ACHN (cell line): Measurements from ENCODE around the gene GOLGA8B.
"Not testable (repeated sequence)": the region's sequence is repeated elsewhere in the genome, so short reads cannot be mapped to it uniquely, and the experiment has no call there.

ENCODE experiments used
- DNase-seq: peaks from one replicate; pipeline ENCODE4 v3.0.0-alpha.2; 2015
- in situ Hi-C: cut with HindIII; loops from 2 replicates; pipeline ENCODE4 v1.10.0; 2017; ENCODE audit warnings: low sequenced_read_pairs, low pct_ligation_motif_present, low pct_unique_long_range_greater_than_20kb

The GOLGA8B gene

GRCh38 chr15:34572921-34573320, 10.5 kb downstream of the GOLGA8B start:
- in situ Hi-C loops, DNase-seq: not testable (repeated sequence)

- DNase-seq, in situ Hi-C loops: not testable (repeated sequence)
Measured at GRCh38 chr15:34572019-34572641, 11.3 kb downstream of the GOLGA8B start.

GRCh38 chr15:34569670-34570396, 13.6 kb downstream of the GOLGA8B start:
- DNase-seq, in situ Hi-C loops: not testable (repeated sequence)

- DNase-seq, in situ Hi-C loops: not testable (repeated sequence)
Measured at GRCh38 chr15:34567174-34567573, 16.3 kb downstream of the GOLGA8B start.

GRCh38 chr15:34564711-34565110, 18.7 kb downstream of the GOLGA8B start:
- DNase-seq, in situ Hi-C loops: not testable (repeated sequence)

- in situ Hi-C loops, DNase-seq: not testable (repeated sequence)
Measured at GRCh38 chr15:34560814-34561213, 22.6 kb downstream of the GOLGA8B start.

GRCh38 chr15:34559764-34560163, 23.7 kb downstream of the GOLGA8B start:
- DNase-seq, in situ Hi-C loops: not testable (repeated sequence)

- DNase-seq, in situ Hi-C loops: not testable (repeated sequence)
Measured at GRCh38 chr15:34555162-34555561, 28.3 kb downstream of the GOLGA8B start.

- DNase-seq, in situ Hi-C loops: not testable (repeated sequence)
Measured at GRCh38 chr15:34554716-34555115, 28.7 kb downstream of the GOLGA8B start.

GRCh38 chr15:34554126-34554525, 29.3 kb downstream of the GOLGA8B start:
- in situ Hi-C loops, DNase-seq: not testable (repeated sequence)

- DNase-seq, in situ Hi-C loops: not testable (repeated sequence)
Measured at GRCh38 chr15:34550129-34550528, 33.3 kb downstream of the GOLGA8B start.

- in situ Hi-C loops, DNase-seq: not testable (repeated sequence)
Measured at GRCh38 chr15:34549381-34549809, 34.1 kb downstream of the GOLGA8B start.

- in situ Hi-C loops, DNase-seq: not testable (repeated sequence)
Measured at GRCh38 chr15:34543860-34544649, 39.4 kb downstream of the GOLGA8B start.

- in situ Hi-C loops, DNase-seq: not testable (repeated sequence)
Measured at GRCh38 chr15:34535857-34536256, 47.6 kb downstream of the GOLGA8B start.
